OCI-LY7 (cell line): ENCODE measurements around the gene INHBE.

ENCODE experiments used
- CTCF ChIP-seq: fragments of 200-600 bp; sonication (generic); conservative IDR thresholded peaks from 2 replicates; pipeline ENCODE4 v1.5.1; 2014; ENCODE audit warnings: mild to moderate bottlenecking, antibody characterized with exemption, low read length, moderate library complexity, mixed read lengths
- EZH2phosphoT487 ChIP-seq: fragments of 200-600 bp; sonication (generic); IDR thresholded peaks from 2 replicates; pipeline ENCODE4 v1.6.1; 2018; ENCODE audit warnings: low read depth, borderline replicate concordance, mild to moderate bottlenecking, mixed run types, antibody characterized with exemption, low read length, moderate library complexity, mixed read lengths

DNA sequence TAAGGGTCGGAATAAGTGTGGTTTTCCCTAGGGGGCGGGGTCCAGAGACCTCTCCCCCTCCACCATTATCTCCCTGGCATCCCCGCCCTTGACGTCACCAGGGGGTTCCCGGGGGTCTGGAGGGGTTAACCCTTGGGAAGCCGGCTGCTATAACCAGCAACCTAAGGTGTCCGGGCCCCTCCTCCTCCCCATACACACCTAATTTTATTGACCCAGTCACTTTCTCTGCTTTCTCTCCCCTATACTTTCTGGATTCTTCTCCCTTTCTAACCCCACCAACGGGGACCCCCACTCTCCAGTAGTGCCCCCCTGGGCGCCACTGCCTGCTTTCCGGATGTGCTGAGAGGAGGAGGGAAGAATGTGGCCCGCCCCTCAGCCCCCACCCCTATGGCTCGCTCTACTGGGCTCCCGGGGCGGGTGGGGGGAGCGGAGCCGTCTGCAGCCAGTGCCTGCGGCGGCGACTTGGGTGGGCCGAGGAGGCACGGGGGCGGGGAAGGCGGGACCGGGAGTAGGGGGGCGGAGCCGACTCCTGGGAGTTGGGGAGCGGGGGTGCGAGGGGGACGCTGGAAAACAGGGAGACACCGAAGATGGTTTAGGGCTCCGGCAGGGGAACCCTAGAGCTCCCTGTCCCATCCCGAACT, 6.3 kb downstream of the INHBE start:
- TF ChIP-seq CTCF (no peak), EZH2phosphoT487 (no peak)
